CD4-positive, alpha-beta T cell treated with Interleukin-1 beta for 1 hour (primary cell): ENCODE measurements around the gene CYP46A1.
"Not testable (repeated sequence)": the region's sequence is repeated elsewhere in the genome, so short reads cannot be mapped to it uniquely, and the experiment has no call there.

ENCODE experiments used
- DNase-seq, 2 donors: peaks; one replicate each; pipeline ENCODE4 v3.0.0-alpha.2; 2020 to 2022

Gene CYP46A1

DNA sequence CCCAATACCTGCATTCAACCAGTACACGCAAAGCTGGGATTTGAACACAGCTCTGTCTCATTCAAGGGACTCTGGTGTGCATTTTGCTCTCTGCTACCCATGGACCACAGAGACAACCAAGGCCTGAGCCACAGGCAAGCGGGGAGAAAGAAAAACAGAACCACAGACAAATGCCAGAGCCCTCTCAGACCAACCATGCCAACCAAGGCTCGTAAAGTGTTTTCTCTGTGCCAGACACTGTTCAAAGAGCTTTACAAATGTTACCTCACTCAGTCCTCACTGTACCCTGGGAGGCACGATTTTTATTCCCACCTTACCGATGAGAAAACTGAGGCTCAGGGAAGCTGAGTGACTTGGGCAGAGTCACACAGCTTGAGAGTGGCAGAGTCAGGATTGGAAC lies 76.7 kb downstream of the CYP46A1 start:
- DNase-seq, result no peak

DNA sequence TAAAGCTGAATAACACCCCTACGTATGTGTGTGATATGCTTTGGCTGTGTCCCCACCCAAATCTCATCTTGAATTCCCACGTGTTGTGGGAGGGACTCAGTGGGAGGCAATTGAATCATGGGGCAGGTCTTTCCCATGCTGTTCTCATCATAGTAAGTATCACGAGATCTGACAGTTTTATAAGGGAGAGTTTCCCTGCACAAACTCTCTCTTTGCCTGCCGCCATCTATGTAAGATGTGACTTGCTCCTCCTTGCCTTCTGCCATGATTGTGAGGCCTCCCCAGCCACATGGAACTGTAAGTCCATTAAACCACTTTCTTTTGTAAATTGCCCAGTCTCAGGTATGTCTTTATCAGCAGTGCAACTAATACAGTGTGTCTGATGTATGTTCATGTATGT lies 78.8 kb downstream of the CYP46A1 start:
- DNase-seq, result not testable (repeated sequence)

GRCh38 chr14:99763527-99764221 lies 79.6 kb downstream of the CYP46A1 start:
- no peak for DNase-seq

GRCh38 chr14:99764222-99764706 lies 80.2 kb downstream of the CYP46A1 start:
- DNase-seq, result no peak

DNA sequence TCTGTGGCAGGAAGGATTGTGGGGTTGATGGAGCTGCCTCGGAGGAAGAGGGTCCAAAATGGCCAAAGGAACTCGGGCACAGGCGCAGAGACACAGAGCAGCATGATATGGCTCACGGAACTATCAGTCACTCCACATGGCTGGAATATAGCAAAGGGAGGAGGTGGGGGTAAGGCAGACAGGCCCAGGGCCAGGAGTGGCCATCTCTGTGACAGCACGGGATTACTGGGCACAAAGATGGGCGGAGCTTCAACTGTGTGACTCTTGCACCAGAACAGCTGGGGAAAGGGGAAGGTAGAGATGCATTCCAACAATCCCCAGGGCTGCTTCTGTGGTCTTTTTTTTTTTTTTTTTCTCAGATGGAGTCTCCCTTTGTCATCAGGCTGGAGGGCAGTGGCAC lies 84.3 kb downstream of the CYP46A1 start:
- no peak for DNase-seq

DNA sequence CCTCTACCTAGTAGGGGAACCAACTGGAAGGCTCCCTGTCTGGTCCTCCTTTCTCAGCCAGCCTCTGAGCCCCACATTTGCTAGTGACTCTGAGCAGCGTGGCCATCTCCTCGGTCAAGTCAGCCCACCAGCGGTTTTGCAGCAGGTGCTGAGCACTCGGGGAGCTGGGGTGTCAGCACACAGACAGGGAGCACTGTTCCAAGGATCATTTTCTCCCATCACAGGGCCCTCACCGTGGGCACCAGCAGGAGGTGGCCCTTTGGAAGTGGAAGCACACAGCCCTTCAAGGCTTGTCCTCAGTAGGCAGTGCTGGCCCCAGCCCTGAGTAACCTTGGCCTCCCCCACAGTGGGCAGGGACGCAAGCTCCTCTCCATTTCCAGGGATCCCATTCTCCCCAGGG lies 85.0 kb downstream of the CYP46A1 start:
- no peak for DNase-seq

GRCh38 chr14:99769799-99770198 lies 85.7 kb downstream of the CYP46A1 start:
- DNase-seq, result no peak

DNA sequence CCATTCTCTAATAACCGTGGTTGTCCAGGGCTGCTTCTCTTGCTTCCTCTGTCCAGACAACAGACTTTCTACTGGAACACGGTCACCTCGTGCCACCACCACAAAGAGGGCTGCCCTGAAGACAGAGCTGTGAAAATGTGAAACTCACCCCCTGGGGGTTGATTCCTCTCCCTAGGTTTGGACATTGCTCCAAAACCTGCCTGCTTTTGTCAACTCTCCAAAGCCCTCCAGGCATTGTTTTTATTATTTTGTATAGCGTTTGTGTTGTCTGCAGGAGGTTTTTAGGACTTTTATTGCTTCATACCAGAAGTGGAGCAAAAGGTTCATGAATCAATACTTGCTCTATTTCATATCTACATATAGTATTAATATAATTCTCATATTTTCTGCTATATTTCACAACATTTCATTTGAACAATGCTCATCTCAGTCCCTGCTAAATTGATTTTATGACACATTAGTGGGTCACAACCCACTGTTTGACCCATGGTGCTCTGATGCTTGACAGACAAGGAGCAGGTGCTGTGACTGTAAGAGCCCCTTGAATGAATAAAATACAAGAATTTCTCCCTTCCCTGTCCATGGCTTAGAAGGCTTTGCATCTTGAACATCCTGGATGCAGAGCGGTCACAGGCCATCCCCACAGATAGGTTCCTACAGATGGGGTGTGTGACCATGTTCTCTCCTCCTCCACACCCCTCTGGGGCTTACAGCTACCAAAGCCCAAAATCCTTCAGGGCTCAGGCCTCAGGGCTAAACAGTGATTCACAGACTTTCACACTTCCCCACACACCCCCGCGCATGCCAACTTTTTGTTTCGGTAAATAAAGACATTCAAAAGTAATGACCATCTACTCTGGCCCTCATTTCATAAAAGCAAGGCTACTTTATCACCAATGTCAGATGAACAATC lies 88.5 kb downstream of the CYP46A1 start:
- no peak for DNase-seq

GRCh38 chr14:99773521-99774497 lies 89.7 kb downstream of the CYP46A1 start:
- DNase-seq, result no peak

GRCh38 chr14:99774556-99775307 lies 90.6 kb downstream of the CYP46A1 start:
- DNase-seq, result no peak

- DNase-seq, result no peak
Observed at GRCh38 chr14:99775351-99775750, 91.3 kb downstream of the CYP46A1 start.
